ENCODE results near the gene TNFRSF11A. TPM values are rescaled to one million over a fixed set of nuclear protein-coding genes. Genes with fewer than 3 reads are reported as not detected.

The TNFRSF11A gene
- 43.0 and 49.1 TPM in 2 replicates for total RNA-seq

GRCh38 chr18:62324917-62325805, at the start of gene TNFRSF11A:
Gene TNFRSF11A (plus strand): TSS chr18:62325310. CDS start chr18:62325353, 43 bp downstream.

Other genes with a start within 250 kb of the TNFRSF11A start
- gene PIGN, start 138.3 kb upstream of the TNFRSF11A start, total RNA-seq = 43.7 and 43.9 TPM in 2 replicates
- gene RELCH, start 138.1 kb upstream of the TNFRSF11A start, total RNA-seq = 24.5 and 26.6 TPM in 2 replicates
- 15.0 and 15.8 TPM in 2 replicates for gene ZCCHC2, start 197.7 kb downstream of the TNFRSF11A start, total RNA-seq